Measurements from ENCODE around the gene ANAPC7.

GRCh38 chr12:110349514-110350151 is 53.9 kb downstream of the ANAPC7 start:
- TF ChIP-seq CTCF (IDR thresholded peaks at IDR 0.05) = no peak
- TF ChIP-seq ZFX (IDR thresholded peaks at IDR 0.05; ENCODE audit: borderline replicate concordance) = no peak
